GM12878 (cell line): ENCODE measurements around the gene ITIH5. TPM values are rescaled to one million over a fixed set of nuclear protein-coding genes. Genes with fewer than 3 reads are reported as not detected.

ENCODE experiments used
- ATAC-seq: fragments of 200-7000 bp; cut with Tn5 transposase; 3 replicates; pipeline ENCODE4 v1.9.1; 2020; ENCODE audit warnings: mild to moderate bottlenecking, moderate library complexity
- BruUV-seq: library from RNA; stranded (reverse); fragments of 400-500 nt; replicated peaks from 2 replicates; lab custom pipeline; 2021; lab: Mats Ljungman, UMichigan
- CTCF ChIA-PET: fragments of 300-600 bp; sonication (Branson Sonifier 250); formaldehyde crosslinking; extraction: SDS; loops from one replicate; lab custom pipeline; 2021; ENCODE audit warnings: inconsistent platforms; lab: Yijun Ruan, JAX
- POLR2A ChIA-PET: fragments of 350-600 bp; formaldehyde crosslinking; extraction: SDS; loops from one replicate; lab custom pipeline; 2021; ENCODE audit warnings: inconsistent platforms; lab: Charles Lee
- RAD21 ChIA-PET: fragments of 300-600 bp; sonication (Branson Sonifier 250); formaldehyde crosslinking; loops from one replicate; lab custom pipeline; 2023; ENCODE audit warnings: antibody characterized with exemption; ENCODE audit not compliant: unreplicated experiment; lab: Charles Lee
- SMC1A ChIA-PET: fragments of 300-600 bp; sonication (Branson Sonifier 250); formaldehyde crosslinking; loops from one replicate; lab custom pipeline; 2023; ENCODE audit not compliant: unreplicated experiment, uncharacterized antibody; lab: Charles Lee
- DNase-seq: peaks from one replicate; pipeline ENCODE4 v3.0.0-alpha.2; 2011; ENCODE audit warnings: low read depth, low spot score
- FAIRE-seq: peaks from 3 replicates; lab custom pipeline; 2011; peaks lifted over from hg19 to GRCh38; lab: Jason Lieb, UNC
- H2AFZ ChIP-seq: 2 replicates; pipeline ENCODE4 v1.6.0; 2011; ENCODE audit warnings: low read depth, low read length, control low read depth; ENCODE audit not compliant: control insufficient read depth
- H3K27ac ChIP-seq: 2 replicates; pipeline ENCODE4 v1.5.1; 2011; ENCODE audit warnings: control low read depth; ENCODE audit not compliant: control insufficient read depth, insufficient read depth
- H3K27me3 ChIP-seq, 2 experiments: replicated peaks in 1 of 2; 2 replicates each; pipeline versions ENCODE4 v1.6.0 to v1.6.1; 2011; ENCODE audit warnings: low read length in 1 of 2; ENCODE audit not compliant: control insufficient read depth in 2 of 2, insufficient read depth in 2 of 2
- H3K36me3 ChIP-seq, 2 experiments: 2 replicates each; pipeline ENCODE4 v1.5.1; 2011; ENCODE audit warnings: low read length in 1 of 2; ENCODE audit not compliant: control insufficient read depth in 2 of 2, insufficient read depth in 2 of 2
- H3K4me1 ChIP-seq: 2 replicates; pipeline ENCODE4 v1.6.1; 2011; ENCODE audit warnings: mild to moderate bottlenecking, low read length, moderate library complexity, mixed read lengths; ENCODE audit not compliant: control insufficient read depth, insufficient read depth
- H3K4me2 ChIP-seq: 2 replicates; pipeline ENCODE4 v1.6.0; 2011; ENCODE audit warnings: control low read depth; ENCODE audit not compliant: control insufficient read depth, insufficient read depth
- H3K4me3 ChIP-seq: fragments of 200-600 bp; sonication (generic); 2 replicates; pipeline ENCODE4 v1.5.1; 2016
- H3K79me2 ChIP-seq: 2 replicates; pipeline ENCODE4 v1.6.0; 2011; ENCODE audit warnings: low read length; ENCODE audit not compliant: control insufficient read depth, insufficient read depth
- H3K9ac ChIP-seq: 2 replicates; pipeline ENCODE4 v1.8.0; 2011; ENCODE audit warnings: low read length, control low read depth, mixed read lengths; ENCODE audit not compliant: control insufficient read depth, insufficient read depth
- H3K9me3 ChIP-seq: replicated peaks from 3 replicates; pipeline ENCODE4 v1.5.1; 2011; ENCODE audit warnings: mild to moderate bottlenecking, low read length; ENCODE audit not compliant: control insufficient read depth, insufficient read depth
- H4K20me1 ChIP-seq: 2 replicates; pipeline ENCODE4 v1.6.0; 2011; ENCODE audit not compliant: control insufficient read depth, insufficient read depth
- BHLHE40 ChIP-seq, 2 experiments: fragments of 450-650 bp in 1 of 2; IDR thresholded peaks; 2 replicates each; pipeline ENCODE4 v1.6.1; 2011 to 2017; ENCODE audit warnings: low read depth in 2 of 2, borderline replicate concordance in 1 of 2, improper control_type of control experiment in 1 of 2, low read length in 1 of 2, mild to moderate bottlenecking in 1 of 2
- CBX3 ChIP-seq: fragments of 200-600 bp; sonication (generic); IDR thresholded peaks from 2 replicates; pipeline ENCODE4 v1.6.1; 2016; ENCODE audit warnings: low read depth, borderline replicate concordance
- EZH2 ChIP-seq: IDR thresholded peaks from 2 replicates; pipeline ENCODE4 v1.6.1; 2012; ENCODE audit warnings: low read depth, mild to moderate bottlenecking, control low read depth, inconsistent platforms, low read length, borderline replicate concordance; ENCODE audit not compliant: control insufficient read depth
- KAT2A ChIP-seq: conservative IDR thresholded peaks from 2 replicates; pipeline ENCODE4 v1.6.1; 2011; ENCODE audit warnings: low read depth, low read length; ENCODE audit not compliant: control insufficient read depth
- MTA2 ChIP-seq: fragments of 450-650 bp; IDR thresholded peaks from 2 replicates; pipeline ENCODE4 v1.6.1; 2016; ENCODE audit warnings: low read depth, mild to moderate bottlenecking, moderate library complexity
- NBN ChIP-seq: fragments of 450-650 bp; IDR thresholded peaks from 2 replicates; pipeline ENCODE4 v1.6.1; 2016
- SMAD5 ChIP-seq: IDR thresholded peaks from 2 replicates; pipeline ENCODE4 v1.6.1; 2016; ENCODE audit warnings: antibody characterized with exemption, low read depth
- SUPT20H ChIP-seq: IDR thresholded peaks from 2 replicates; pipeline ENCODE4 v1.6.1; 2011; ENCODE audit warnings: low read depth, mild to moderate bottlenecking, low read length, moderate library complexity, borderline replicate concordance; ENCODE audit not compliant: control insufficient read depth
- TAF1 ChIP-seq: IDR thresholded peaks from 2 replicates; pipeline ENCODE4 v1.6.1; 2011; ENCODE audit warnings: mild to moderate bottlenecking, low read depth, low read length, borderline replicate concordance
- USF2 ChIP-seq: IDR thresholded peaks from 2 replicates; pipeline ENCODE4 v1.6.1; 2011; ENCODE audit warnings: low read depth, low read length, improper control_type of control experiment, borderline replicate concordance
- WRNIP1 ChIP-seq: IDR thresholded peaks from 2 replicates; pipeline ENCODE4 v1.6.1; 2011; ENCODE audit warnings: low read depth, low read length, improper control_type of control experiment, borderline replicate concordance
- ZNF274 ChIP-seq: IDR thresholded peaks from one replicate; pipeline ENCODE4 v1.8.0; 2011; ENCODE audit not compliant: insufficient read length, insufficient read depth
- WGBS: methylation state at CpG from one replicate; pipeline ENCODE4 v1.1.6; 2016; ENCODE audit warnings: low lambda C conversion rate; ENCODE audit not compliant: insufficient replicate concordance, insufficient coverage; ENCODE audit errors: missing lambda C conversion rate; 5-methylcytosine and 5-hydroxymethylcytosine counted together
- in situ Hi-C: fragments of 300-500 bp; cut with MboI; formaldehyde crosslinking; loops from 9 replicates; pipeline ENCODE4 v1.14.3; 2018; ENCODE audit warnings: mixed read lengths
- intact Hi-C: fragments of 100-400 bp; cut with micrococcal nuclease; formaldehyde crosslinking; loops from one replicate; pipeline ENCODE4 v1.14.2; 2022; ENCODE audit not compliant: unreplicated experiment
- polyA plus RNA-seq, 11 experiments: library from polyadenylated mRNA; depleted of rRNA in 4 of 11; unstranded in 6 of 11; stranded (reverse) in 5 of 11; fragments of >200 nt; fragmentation: Nextera tagmentation in 4 of 11; fragmentation: Illumina TruSeq in 1 of 11; extraction: Ambion mirVana in 4 of 11; extraction: Trizol in 1 of 11; gene quantifications; 1 replicate in 1 of 11; 2 replicates in 10 of 11; pipeline versions ENCODE4 v1.2.1 to v1.2.3, GENCODE V29; 2011 to 2016; ENCODE audit warnings: inconsistent platforms in 2 of 11, missing spikeins in 2 of 11, low read depth in 1 of 11
- total RNA-seq, 4 experiments: library from RNA; depleted of rRNA in 3 of 4; stranded (reverse); fragments of >200 nt in 3 of 4; fragmentation: Illumina TruSeq in 1 of 4; extraction: Trizol in 1 of 4; gene quantifications; 2 replicates each; pipeline versions ENCODE4 v1.2.1 to v1.2.3, GENCODE V29; 2013 to 2021

ITIH5 gene
- total and polyA plus RNA-seq, 10 of the 15 experiments (the other 5 are each of a cell fraction or from before 2014, with no cell fraction given): 0.14 to 0.43 (median 0.21) TPM; not detected in 7

GRCh38 chr10:7707102-7707501 is 40.3 kb upstream of the ITIH5 start:
- TF ChIP-seq KAT2A: no peak
- TF ChIP-seq ZNF274: no peak
- ATAC-seq (no peak), FAIRE-seq (no peak), DNase-seq (no peak)
- Histone ChIP-seq H2AFZ (no peak overlapping the region), H3K36me3 (no peaks in the 10 kb centered on the region), H3K4me1 (no peaks in the 10 kb centered on the region), H3K27me3 (peaks cover 2 to 10% of the 10 kb centered on the region in 2 experiments), H3K9ac (no peak overlapping the region), H3K79me2 (no peaks in the 10 kb centered on the region), H3K4me2 (no peak overlapping the region), H3K4me3 (no peak overlapping the region), H4K20me1 (no peaks in the 10 kb centered on the region), H3K9me3 (no peaks in the 10 kb centered on the region), H3K27ac (no peak overlapping the region)
- ChIA-PET POLR2A (no interaction called here), CTCF (interaction anchor here (1.2 to 2.1 kb wide), 3 partner anchors 18 to 23 kb away, joined by 3 to 7 read pairs (median 3); no protein-coding TSS in a partner anchor), SMC1A (interaction anchor here (0.6 to 1.3 kb wide), 3 partner anchors 14 to 173 kb away, joined by 3 read pairs; no protein-coding TSS in a partner anchor), RAD21 (interaction anchor here (0.6 to 1.5 kb wide), 2 partner anchors 51 to 182 kb away, joined by 3 to 6 read pairs; no protein-coding TSS in a partner anchor)
- in situ Hi-C loops (no loop called here), intact Hi-C loops (no loop called here)
- WGBS: 15% methylated on average over 4 of the region's 4 CpGs
- no TSS peak for BruUV-seq

- H3K9ac ChIP-seq: no peak overlapping the region
- H2AFZ ChIP-seq: no peak overlapping the region
- WGBS: 23% methylated on average over 4 of the region's 4 CpGs
- intact Hi-C loops: no loop called here
- ChIA-PET POLR2A (no interaction called here), CTCF (interaction anchor here (1.2 to 2.1 kb wide), 3 partner anchors 18 to 23 kb away, joined by 3 to 7 read pairs (median 3); no protein-coding TSS in a partner anchor), SMC1A (interaction anchor here (0.6 to 1.3 kb wide), 4 partner anchors 13 to 172 kb away, joined by 3 read pairs; no protein-coding TSS in a partner anchor), RAD21 (interaction anchor here (0.6 to 1.5 kb wide), 2 partner anchors 51 to 181 kb away, joined by 3 to 6 read pairs; no protein-coding TSS in a partner anchor)
- H3K4me1 ChIP-seq: no peaks in the 10 kb centered on the region
- no peak overlapping the region for H3K4me3 ChIP-seq
- in situ Hi-C loops: no loop called here
- no peak overlapping the region for H3K4me2 ChIP-seq
- DNase-seq: no peak
- BruUV-seq: no TSS peak
- H3K9me3 ChIP-seq: no peaks in the 10 kb centered on the region
- no peaks in the 10 kb centered on the region for H4K20me1 ChIP-seq
- no peaks in the 10 kb centered on the region for H3K36me3 ChIP-seq
- ATAC-seq: no peak
- H3K27ac ChIP-seq: no peak overlapping the region
- peaks cover 2 to 10% of the 10 kb centered on the region in 2 experiments for H3K27me3 ChIP-seq
- no peaks in the 10 kb centered on the region for H3K79me2 ChIP-seq
- no peak for FAIRE-seq
- TF ChIP-seq TAF1 (no peak), MTA2 (no peak), SUPT20H (no peak), WRNIP1 (no peak), SMAD5 (no peak), NBN (no peak), USF2 (no peak), BHLHE40 (IDR thresholded peaks at IDR 0.05; ENCODE audit: borderline replicate concordance in 1 of 2, low read depth in 2 of 2, low read length in 1 of 2) (no peak), EZH2 (no peak), CBX3 (no peak)
Observed at GRCh38 chr10:7706534-7707073, 39.8 kb upstream of the ITIH5 start.
